DOHH2 (cell line): ENCODE data around the gene AMELX.

Experiments used
- H3F3A ChIP-seq: fragments of 200-600 bp; sonication (generic), shearing (Covaris generic); 2 replicates; pipeline ENCODE4 v1.6.0; 2016; ENCODE audit warnings: antibody characterized with exemption, mild to moderate bottlenecking; ENCODE audit not compliant: control insufficient read depth, insufficient read depth
- H3K27ac ChIP-seq: fragments of 200-600 bp; sonication (generic); 2 replicates; pipeline ENCODE4 v1.5.1; 2014; ENCODE audit warnings: low read depth, mild to moderate bottlenecking, low read length, moderate library complexity
- H3K27me3 ChIP-seq: fragments of 200-600 bp; sonication (generic); 2 replicates; pipeline ENCODE4 v1.6.1; 2014; ENCODE audit warnings: mild to moderate bottlenecking, low read length, mixed read lengths; ENCODE audit not compliant: control insufficient read depth
- H3K36me3 ChIP-seq: fragments of 200-600 bp; sonication (generic); 2 replicates; pipeline ENCODE4 v1.6.1; 2014; ENCODE audit warnings: mild to moderate bottlenecking, low read length, moderate library complexity, mixed read lengths; ENCODE audit not compliant: control insufficient read depth
- H3K4me1 ChIP-seq: fragments of 200-600 bp; sonication (generic); 2 replicates; pipeline ENCODE4 v1.6.1; 2014; ENCODE audit warnings: mild to moderate bottlenecking, low read length, mixed read lengths; ENCODE audit not compliant: control insufficient read depth
- H3K4me2 ChIP-seq: fragments of 200-600 bp; sonication (generic); 2 replicates; pipeline ENCODE4 v1.6.0; 2014; ENCODE audit warnings: mild to moderate bottlenecking, low read length, moderate library complexity
- H3K4me3 ChIP-seq: fragments of 200-600 bp; sonication (generic); 2 replicates; pipeline ENCODE4 v1.5.1; 2014; ENCODE audit warnings: mild to moderate bottlenecking, low read length, mixed read lengths
- H3K79me2 ChIP-seq: fragments of 200-600 bp; sonication (generic); 2 replicates; pipeline ENCODE4 v1.6.1; 2014; ENCODE audit warnings: mild to moderate bottlenecking, low read length, mixed read lengths; ENCODE audit not compliant: control insufficient read depth
- H3K9me2 ChIP-seq: fragments of 200-600 bp; sonication (generic); replicated peaks from 2 replicates; pipeline ENCODE4 v1.6.1; 2014; ENCODE audit warnings: mild to moderate bottlenecking, low read length, mixed read lengths; ENCODE audit not compliant: control insufficient read depth
- H3K9me3 ChIP-seq: fragments of 200-600 bp; sonication (generic); 2 replicates; pipeline ENCODE4 v1.6.1; 2014; ENCODE audit warnings: antibody characterized with exemption, low read length, mixed read lengths; ENCODE audit not compliant: control insufficient read depth, insufficient read depth
- H4K20me1 ChIP-seq: fragments of 200-600 bp; sonication (generic); 2 replicates; pipeline ENCODE4 v1.6.0; 2014; ENCODE audit warnings: low read depth, mild to moderate bottlenecking, antibody characterized with exemption, low read length, moderate library complexity; ENCODE audit not compliant: control insufficient read depth, insufficient read depth
- CTCF ChIP-seq: fragments of 200-600 bp; sonication (generic); IDR thresholded peaks from one replicate; pipeline ENCODE4 v1.5.1; 2014; ENCODE audit warnings: antibody characterized with exemption, mild to moderate bottlenecking, low read depth, low read length; ENCODE audit not compliant: poor library complexity, severe bottlenecking
- EZH2phosphoT487 ChIP-seq: fragments of 200-600 bp; sonication (generic); IDR thresholded peaks from 2 replicates; pipeline ENCODE4 v1.6.1; 2017; ENCODE audit warnings: borderline replicate concordance, mild to moderate bottlenecking, antibody characterized with exemption, low read length, moderate library complexity, mixed read lengths

Gene AMELX

DNA sequence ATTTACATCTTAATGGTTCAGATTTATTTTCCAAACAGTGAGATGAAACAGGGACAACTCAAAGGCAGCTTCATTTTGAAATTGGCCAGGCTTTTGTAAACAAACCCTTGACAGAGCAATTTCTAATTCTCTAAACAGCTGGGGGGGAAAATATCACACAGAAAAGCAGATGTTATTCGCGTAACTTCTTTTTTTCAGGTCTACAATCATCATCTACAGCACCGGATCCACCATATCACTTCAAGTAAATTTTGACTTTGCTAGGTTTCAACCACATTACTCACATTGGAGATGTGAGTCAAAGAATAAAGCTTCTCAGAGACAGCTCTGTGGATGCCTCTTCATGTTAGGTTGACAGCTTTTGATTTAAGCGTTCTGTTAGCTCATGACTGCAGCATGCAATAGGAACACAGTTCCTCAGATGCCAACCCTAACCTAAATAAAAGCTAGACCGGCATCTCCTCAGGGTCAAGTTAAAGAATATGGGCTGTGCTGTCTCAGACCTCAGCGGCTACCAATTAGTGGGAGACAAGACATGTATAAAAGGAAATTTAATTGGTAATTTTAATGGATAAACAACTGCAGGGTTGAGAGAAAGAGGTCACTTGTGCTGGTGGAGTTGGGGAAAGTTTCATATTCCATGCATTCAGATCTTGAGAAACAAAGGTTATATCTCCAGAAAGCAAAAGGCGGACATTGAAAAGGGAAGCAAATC lies 26.8 kb downstream of the AMELX start:
- Histone ChIP-seq H3K27me3 (no peaks in the 10 kb centered on the region), H3K4me3 (no peak overlapping the region), H3K36me3 (no peaks in the 10 kb centered on the region), H3K4me2 (no peak overlapping the region), H4K20me1 (no peaks in the 10 kb centered on the region), H3K27ac (no peak overlapping the region), H3F3A (no peaks in the 10 kb centered on the region), H3K4me1 (no peaks in the 10 kb centered on the region), H3K9me3 (no peaks in the 10 kb centered on the region), H3K79me2 (no peaks in the 10 kb centered on the region), H3K9me2 (no peaks in the 10 kb centered on the region)
- TF ChIP-seq CTCF (no peak), EZH2phosphoT487 (no peak)

- no peak overlapping the region for H3K27ac ChIP-seq
- no peaks in the 10 kb centered on the region for H3K9me2 ChIP-seq
- H3K4me2 ChIP-seq, result no peak overlapping the region
- H3K36me3 ChIP-seq, result no peaks in the 10 kb centered on the region
- TF ChIP-seq EZH2phosphoT487 (no peak), CTCF (no peak)
- no peaks in the 10 kb centered on the region for H3K79me2 ChIP-seq
- no peaks in the 10 kb centered on the region for H3K9me3 ChIP-seq
- no peaks in the 10 kb centered on the region for H4K20me1 ChIP-seq
- no peak overlapping the region for H3K4me3 ChIP-seq
- H3F3A ChIP-seq, result no peaks in the 10 kb centered on the region
- H3K4me1 ChIP-seq, result no peaks in the 10 kb centered on the region
- no peaks in the 10 kb centered on the region for H3K27me3 ChIP-seq
Observed at GRCh38 chrX:11321986-11322385, 28.8 kb downstream of the AMELX start.

DNA sequence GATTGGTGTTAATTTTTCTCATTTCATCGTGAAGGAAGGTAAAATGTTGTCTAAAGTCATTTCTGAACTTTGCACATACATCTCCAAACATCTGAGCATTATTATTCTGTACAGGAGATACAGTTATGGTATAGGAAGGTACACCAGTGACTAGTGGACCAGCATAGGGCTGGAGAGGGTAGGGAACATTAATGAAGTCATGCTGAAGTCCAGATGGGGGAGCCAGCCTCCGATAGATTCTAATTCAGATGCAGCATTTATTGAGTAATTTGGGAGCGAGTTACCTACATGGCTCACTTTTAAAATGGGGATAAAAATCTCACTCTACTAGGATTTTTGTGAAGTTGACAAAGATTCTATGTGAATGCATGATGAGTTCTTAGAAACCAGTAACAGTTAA lies 34.9 kb downstream of the AMELX start:
- H3K27me3 ChIP-seq, result no peaks in the 10 kb centered on the region
- H3K4me2 ChIP-seq, result no peak overlapping the region
- H3K4me1 ChIP-seq, result no peaks in the 10 kb centered on the region
- no peaks in the 10 kb centered on the region for H3K9me2 ChIP-seq
- H3K36me3 ChIP-seq, result no peaks in the 10 kb centered on the region
- H4K20me1 ChIP-seq, result no peaks in the 10 kb centered on the region
- H3K9me3 ChIP-seq, result no peaks in the 10 kb centered on the region
- TF ChIP-seq CTCF, result no peak
- TF ChIP-seq EZH2phosphoT487, result no peak
- H3K4me3 ChIP-seq, result no peak overlapping the region
- no peaks in the 10 kb centered on the region for H3K79me2 ChIP-seq
- no peaks in the 10 kb centered on the region for H3F3A ChIP-seq
- H3K27ac ChIP-seq, result no peak overlapping the region

DNA sequence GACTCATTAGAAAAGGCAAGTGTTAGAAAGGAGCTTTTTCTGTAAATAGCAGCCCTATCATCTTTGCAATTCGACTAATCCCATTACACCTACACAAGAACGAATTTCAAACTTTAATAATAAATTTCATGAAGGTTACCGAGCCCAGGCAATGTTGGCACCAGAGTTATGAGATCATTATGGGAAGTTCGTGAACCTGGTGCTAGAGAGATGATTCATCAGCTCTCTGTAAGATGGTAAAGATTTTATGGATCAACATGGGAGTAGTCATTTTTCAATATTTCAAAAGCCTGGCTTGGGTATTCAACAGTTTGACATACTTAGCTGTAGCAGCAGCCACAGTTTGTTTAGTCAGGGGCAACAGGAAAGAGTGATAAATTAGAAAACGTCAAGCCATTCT lies 35.8 kb downstream of the AMELX start:
- H3K4me3 ChIP-seq, result no peak overlapping the region
- H3K27me3 ChIP-seq, result no peaks in the 10 kb centered on the region
- no peaks in the 10 kb centered on the region for H3K36me3 ChIP-seq
- no peaks in the 10 kb centered on the region for H3K9me3 ChIP-seq
- no peak overlapping the region for H3K27ac ChIP-seq
- H3K9me2 ChIP-seq, result no peaks in the 10 kb centered on the region
- H3K4me2 ChIP-seq, result no peak overlapping the region
- H3K4me1 ChIP-seq, result no peaks in the 10 kb centered on the region
- no peaks in the 10 kb centered on the region for H3F3A ChIP-seq
- H4K20me1 ChIP-seq, result no peaks in the 10 kb centered on the region
- no peak for TF ChIP-seq CTCF
- TF ChIP-seq EZH2phosphoT487, result no peak
- no peaks in the 10 kb centered on the region for H3K79me2 ChIP-seq
